GM12875 (cell line): ENCODE measurements around the gene PEX10.

Source experiments
- H3K4me3 ChIP-seq: one replicate; pipeline ENCODE4 v1.5.1; 2011; ENCODE audit warnings: low read depth, low read length, control low read depth
- TF ChIP-seq, protein P1 (sequence below): IDR thresholded peaks from 2 replicates; pipeline ENCODE4 v1.5.1; 2011; ENCODE audit warnings: low read depth, mild to moderate bottlenecking, control low read depth, inconsistent platforms, low read length, moderate library complexity, borderline replicate concordance; ENCODE audit not compliant: insufficient read depth

The PEX10 gene

DNA sequence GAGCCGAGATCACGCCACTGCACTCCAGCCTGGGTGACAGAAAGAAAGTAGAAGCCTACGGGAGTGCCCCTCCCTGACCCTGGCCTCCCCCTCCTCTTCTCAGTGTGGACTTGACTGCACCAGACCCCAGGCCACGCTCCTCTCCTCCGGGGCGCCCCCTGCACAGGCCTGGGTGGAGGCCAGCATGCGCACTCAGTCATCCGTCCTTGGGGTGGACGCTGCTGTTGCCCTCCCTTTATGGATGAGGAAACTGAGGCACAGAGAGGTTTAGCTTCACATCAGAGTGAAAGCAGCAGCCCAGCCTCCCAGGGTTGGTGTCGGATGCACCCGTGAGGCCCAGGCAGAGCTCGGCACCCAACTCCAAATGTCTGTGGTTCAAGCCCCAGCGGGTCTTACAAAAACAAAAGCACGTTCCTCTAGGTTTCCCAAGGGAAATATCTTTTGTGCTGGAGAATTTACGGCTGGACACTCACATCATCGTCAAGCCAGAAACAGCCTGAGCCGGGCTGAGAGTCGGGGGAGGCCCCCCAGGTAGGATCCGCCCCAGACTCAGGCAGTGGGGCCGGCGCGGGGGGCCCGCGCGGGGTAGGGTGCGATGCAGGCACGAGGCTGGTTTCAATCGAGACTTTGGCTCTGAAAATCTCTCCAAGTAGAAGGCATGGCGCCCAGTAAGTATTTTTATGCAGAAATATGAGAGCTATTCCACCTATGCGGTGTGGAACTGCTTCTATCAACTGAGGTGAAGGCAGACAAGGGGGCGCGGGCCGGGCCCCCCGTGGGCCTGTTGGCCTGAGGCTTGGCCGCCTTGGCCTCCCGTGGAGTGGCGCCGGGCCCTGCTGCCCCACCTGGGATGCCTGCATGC is 57.6 kb downstream of the PEX10 start:
- TF ChIP-seq, protein P1, sequence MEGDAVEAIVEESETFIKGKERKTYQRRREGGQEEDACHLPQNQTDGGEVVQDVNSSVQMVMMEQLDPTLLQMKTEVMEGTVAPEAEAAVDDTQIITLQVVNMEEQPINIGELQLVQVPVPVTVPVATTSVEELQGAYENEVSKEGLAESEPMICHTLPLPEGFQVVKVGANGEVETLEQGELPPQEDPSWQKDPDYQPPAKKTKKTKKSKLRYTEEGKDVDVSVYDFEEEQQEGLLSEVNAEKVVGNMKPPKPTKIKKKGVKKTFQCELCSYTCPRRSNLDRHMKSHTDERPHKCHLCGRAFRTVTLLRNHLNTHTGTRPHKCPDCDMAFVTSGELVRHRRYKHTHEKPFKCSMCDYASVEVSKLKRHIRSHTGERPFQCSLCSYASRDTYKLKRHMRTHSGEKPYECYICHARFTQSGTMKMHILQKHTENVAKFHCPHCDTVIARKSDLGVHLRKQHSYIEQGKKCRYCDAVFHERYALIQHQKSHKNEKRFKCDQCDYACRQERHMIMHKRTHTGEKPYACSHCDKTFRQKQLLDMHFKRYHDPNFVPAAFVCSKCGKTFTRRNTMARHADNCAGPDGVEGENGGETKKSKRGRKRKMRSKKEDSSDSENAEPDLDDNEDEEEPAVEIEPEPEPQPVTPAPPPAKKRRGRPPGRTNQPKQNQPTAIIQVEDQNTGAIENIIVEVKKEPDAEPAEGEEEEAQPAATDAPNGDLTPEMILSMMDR: no peak

More for the DNA sequence above, 57.6 kb downstream of the PEX10 start:
- no peak overlapping the region for H3K4me3 ChIP-seq
